HG02759 (cell line): Measurements from ENCODE around the gene LY6G5B.
"Not testable (repeated sequence)": the region's sequence is repeated elsewhere in the genome, so short reads cannot be mapped to it uniquely, and the experiment has no call there.

Experiments
- ATAC-seq: cut with Tn5 transposase; IDR thresholded peaks from one replicate; pipeline ENCODE4 v1.9.1; 2021; ENCODE audit warnings: mild to moderate bottlenecking, moderate library complexity; ENCODE audit not compliant: unreplicated experiment

Gene LY6G5B

DNA sequence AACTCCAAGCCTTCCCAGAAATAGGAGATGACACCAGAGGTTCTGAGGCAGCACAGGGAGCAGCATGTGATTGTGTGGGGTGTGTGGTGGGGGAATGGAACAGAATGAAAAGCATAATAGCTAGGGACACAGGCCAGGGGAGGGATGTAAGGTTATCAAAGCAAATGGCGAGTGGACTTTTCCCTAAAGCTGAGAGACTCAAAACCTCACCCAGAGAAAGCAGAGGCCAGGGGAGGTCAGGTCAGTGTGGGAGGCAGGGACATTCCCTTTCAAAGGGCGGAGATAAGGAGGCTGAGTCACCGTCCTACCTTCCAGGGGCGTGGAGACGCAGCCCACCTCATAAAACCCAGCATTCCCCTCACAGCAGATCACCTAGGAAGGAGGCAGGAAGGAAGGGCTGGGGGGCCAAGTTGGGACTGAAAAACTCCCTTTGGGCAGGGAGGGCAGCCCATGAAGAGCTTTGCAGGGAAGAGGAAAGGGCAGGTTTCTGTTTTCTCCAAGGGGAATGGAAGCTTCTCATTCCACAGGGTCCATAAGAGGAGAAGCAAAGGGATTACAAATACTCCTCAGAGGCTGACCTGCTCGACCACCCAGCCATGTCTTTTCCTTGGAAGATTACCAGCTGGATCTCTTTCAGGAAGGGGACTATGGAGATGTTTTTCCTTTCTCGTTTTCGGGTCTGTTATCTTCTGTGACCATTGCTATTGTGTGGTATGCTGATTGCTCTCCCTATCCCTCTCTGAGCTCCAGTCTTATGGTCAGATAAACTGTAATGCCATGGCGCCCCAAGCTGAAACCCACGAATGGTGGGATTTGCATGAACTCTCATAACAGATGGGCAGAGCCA is 20.7 kb downstream of the LY6G5B start:
- no peak for ATAC-seq

DNA sequence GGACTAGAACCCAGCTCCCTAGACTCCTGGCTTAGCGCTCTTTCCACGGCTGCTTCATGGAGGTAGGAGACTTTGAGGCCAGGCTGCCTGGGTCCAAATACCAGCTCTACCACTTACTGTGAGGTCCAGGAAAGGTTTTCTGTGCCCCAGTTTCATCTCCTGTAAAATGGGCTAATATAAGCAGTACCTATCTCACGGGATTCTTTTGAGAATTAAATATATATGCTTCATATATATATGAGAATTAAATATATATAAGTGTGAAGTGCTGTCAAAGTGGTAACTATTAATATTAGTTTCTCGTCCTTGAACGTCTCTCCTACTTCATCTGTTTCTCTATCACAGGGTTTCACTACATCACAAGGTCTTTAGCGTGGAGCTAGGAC is 21.3 kb downstream of the LY6G5B start:
- no peak for ATAC-seq

GRCh38 chr6:31691564-31692108 is 21.9 kb downstream of the LY6G5B start:
- no peak for ATAC-seq

- ATAC-seq, result no peak
These were observed 22.6 kb downstream of the LY6G5B start for GRCh38 chr6:31692353-31692752.

DNA sequence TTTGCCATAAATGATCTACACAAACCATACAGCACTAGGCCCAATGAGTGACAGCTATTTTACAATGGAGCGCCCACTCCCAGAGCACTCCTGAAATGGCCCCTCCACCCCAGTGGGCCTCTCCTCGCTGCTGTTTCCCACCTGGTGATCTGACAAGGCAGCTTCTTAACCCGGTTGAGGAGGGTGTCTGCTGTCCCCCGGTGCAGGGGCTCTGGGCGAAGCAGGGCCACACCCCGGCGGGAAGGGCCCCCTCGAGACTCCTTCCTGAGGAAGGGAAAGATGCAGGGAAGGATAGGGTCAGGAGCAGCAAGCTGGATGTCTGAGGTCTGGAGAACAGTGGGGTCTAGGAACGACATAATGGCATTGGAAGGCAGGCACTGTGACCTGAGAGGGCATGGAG is 23.1 kb downstream of the LY6G5B start:
- ATAC-seq, result no peak

DNA sequence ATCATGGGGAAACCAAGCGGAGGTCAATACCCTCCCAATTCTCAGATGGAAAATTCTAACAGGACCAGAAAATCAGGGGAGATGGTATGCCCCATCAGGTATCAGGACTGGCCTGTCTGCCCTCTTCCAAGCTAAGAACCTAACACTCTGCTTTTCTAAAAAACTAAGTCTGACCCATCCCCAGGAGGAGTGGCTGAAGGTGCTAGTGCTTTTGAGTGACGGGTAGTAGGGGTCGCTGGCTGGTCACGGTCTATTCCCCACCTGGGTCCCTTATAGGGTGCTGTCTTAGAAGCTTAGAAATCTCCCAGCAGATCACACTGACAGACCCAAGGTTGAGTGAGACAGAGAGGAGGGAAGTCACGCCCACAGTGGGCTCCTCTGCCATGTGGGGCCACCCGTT is 23.8 kb downstream of the LY6G5B start:
- no peak for ATAC-seq

DNA sequence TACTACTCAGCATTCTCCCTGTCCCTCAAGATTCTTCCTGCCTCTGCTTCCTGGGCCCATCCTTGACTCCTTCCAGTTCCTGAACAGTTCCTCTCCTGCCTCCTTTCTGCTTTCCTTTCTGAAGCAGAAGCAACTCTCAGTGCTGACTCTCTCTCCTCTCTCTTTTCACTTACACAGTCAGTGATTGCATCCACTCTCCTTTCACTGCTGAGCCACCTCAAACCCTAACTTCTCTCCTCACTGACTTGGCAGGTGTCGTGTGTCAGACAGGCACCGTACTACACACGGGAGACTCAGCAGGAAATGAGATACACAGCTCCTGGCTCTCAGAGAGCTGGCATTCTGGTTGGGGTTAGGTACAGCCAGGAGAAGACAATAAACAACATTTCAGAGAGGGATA is 27.8 kb downstream of the LY6G5B start:
- no peak for ATAC-seq

DNA sequence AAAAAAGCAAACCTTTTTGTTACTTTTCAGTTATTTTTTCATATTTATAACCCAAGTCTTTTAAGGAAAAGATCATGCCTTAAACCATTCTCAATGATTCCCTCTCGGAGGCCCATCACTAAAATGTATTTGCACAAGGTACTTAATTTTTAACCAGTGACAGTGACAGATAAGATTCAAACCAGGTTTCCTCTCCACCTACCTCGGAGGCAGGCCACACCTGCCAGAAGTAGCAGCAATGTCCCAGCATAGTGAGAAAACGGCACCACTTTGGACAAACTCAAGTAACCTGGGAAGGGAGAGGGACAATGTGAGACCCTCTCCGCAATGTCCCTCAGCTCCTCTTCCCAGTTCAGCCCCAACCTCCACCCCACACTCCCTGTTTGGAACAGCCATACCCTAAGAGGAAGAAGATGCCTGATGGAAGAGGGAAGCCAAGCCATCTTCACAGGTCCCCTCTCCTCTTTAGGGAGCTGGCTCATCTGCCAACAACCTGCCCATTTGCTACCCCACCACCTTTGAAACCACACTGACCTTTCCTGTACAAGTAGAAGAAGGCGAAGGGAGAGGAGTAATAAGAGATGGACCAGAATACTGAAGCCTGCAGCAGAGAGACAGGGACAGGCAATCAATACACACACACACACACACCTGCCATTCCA is 31.1 kb downstream of the LY6G5B start:
- ATAC-seq, result no peak

DNA sequence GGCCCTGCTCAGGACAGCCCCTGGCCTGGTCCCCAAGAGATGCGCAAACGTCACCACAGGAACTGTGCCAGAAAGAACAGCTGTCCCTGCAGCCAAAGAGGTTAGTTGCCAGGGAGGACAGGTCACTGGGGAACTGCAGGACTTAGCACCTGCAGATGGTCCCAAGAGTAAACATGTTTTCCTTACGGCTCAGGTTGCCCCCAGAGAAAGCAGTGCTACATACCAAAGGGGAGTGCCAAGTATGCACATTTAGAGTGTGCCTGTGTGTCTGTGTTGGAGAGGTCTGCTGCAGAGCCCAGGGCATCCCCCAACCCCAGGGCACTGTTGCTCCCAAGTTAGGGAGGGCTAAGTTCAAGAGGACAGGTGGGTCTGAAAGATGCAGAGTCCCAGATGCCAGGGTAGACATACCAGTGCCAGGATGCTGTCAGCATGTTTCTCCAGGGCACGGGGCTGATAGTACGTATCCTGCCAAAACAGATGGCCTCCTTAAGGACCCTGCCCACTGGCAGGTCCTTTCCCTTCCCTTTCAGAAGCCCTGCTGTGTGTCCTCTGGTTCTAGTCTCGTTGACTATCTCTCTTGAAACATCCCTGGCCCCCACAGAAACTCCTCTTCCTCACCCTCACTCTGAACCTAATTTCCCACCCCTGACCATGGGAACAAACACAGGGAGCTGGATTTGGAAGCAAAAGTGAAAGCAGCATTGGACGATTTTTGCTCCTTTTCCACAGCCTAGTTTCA is 32.1 kb downstream of the LY6G5B start:
- ATAC-seq, result no peak

- ATAC-seq, result no peak
These were observed 32.6 kb downstream of the LY6G5B start for GRCh38 chr6:31702405-31702818.

- ATAC-seq, result peak; percentile 93
These were observed 33.3 kb downstream of the LY6G5B start, which contains the start of gene ABHD16A for GRCh38 chr6:31702819-31703716. Gene ABHD16A (minus strand): TSS chr6:31703324. CDS start chr6:31703281, 43 bp downstream.

DNA sequence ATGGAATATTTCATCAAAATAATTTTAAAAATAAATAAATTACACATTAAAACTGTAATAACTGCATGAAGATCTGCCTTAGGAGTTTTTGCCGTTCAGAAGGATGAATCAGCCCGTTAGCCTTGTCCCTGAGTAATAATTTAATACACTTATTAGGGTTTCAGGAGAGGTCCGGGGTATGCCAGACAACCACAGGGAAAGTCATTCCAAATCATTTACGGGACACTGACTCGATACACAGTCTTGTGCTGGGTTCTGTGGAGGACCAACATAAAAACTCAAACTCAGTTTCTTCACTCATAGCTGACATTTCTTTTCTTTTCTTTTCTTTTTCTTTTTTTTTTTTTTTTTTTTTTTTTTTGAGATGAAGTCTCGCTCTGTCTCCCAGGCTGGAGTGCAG is 36.2 kb downstream of the LY6G5B start:
- ATAC-seq, result no peak

- ATAC-seq, result no peak
These were observed 36.8 kb downstream of the LY6G5B start, which contains the start of gene LY6G6F for GRCh38 chr6:31706599-31706998. Gene LY6G6F (plus strand): TSS chr6:31706866. CDS start chr6:31706907, 41 bp downstream.

GRCh38 chr6:31707701-31708100 is 37.9 kb downstream of the LY6G5B start:
- ATAC-seq, result no peak

DNA sequence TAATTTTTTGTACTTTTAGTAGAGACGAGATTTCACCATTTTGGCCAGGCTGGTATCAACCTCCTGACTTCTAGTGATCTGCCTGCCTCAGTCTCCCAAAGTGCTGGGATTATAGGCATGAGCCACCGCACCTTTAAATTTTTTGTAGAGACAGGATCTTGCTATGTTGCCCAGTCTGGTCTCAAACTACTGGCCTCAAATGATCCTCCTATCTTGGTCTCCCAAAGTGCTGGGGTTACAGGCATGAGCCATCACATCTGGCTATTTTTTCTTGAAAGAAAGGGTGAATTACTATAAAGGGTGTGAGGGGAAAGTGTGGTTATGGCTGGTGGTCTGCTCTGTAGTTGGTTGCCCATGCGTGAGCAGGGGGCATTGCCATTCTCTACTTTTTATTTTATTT is 38.4 kb downstream of the LY6G5B start:
- ATAC-seq, result no peak

GRCh38 chr6:31709157-31709556 is 39.4 kb downstream of the LY6G5B start:
- not testable (repeated sequence) for ATAC-seq

DNA sequence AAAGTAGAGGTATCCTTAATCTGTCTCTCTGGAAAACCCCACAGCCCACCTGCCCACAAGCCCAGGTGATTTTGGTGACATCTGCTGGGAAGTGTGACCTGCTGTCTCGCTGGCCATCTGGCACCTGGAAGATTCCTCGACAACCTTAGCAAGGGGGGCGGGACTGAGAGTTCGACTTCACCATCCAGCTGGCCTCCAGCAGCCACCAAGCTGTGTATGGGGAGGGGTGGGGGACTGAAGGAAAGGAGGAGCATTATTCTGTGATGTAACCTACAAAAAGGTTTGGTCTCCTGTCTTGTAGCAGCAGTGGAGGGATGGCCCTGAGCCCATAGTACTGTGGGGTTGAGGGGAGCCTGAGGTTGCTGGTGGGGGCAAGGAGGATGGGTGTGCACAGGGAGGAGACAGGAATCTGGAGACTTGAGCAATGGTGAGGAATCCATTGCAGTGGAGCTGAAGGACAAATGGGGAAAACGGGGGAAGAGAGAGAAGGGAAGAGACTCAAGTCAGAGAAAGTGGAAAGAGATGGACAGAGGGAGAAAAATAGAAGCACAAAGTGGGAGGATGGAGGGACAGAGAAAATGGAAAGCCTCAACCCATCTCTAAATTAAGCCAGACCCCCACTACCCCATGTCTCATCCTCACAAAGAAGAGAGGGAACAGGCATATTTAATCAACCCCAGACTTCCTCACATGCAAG is 40.9 kb downstream of the LY6G5B start:
- ATAC-seq, result no peak

GRCh38 chr6:31711233-31711632 is 41.5 kb downstream of the LY6G5B start:
- no peak for ATAC-seq

GRCh38 chr6:31712296-31712695 is 42.5 kb downstream of the LY6G5B start:
- no peak for ATAC-seq

DNA sequence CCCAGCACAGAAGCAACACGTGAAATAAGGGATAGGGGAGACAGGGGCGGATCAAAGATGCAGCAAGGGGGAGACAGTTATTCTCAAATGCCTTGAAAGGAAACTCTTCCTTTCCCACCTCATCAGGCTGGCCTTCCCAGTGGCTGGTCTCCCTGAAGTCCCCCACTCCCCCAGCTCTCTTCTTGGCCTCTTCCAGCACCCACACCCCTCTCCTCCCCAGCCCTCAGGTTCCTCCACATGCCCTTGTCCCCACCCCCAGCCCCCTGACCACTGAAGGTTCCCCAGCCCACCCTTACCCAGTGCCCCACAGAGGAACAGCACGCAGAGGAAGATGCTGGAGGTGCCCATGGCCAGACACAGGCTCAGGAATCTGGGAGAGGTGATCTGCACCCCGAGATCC is 43.7 kb downstream of the LY6G5B start:
- no peak for ATAC-seq
